Fibroblast of skin of back (primary cell): ENCODE data around the gene EBF3.
A peak's percentile ranks its signal among the peaks of the same experiment; 100 is the strongest.

Source experiments
- DNase-seq: peaks from one replicate; pipeline ENCODE4 v3.0.0-alpha.2; 2013

EBF3 gene

DNA sequence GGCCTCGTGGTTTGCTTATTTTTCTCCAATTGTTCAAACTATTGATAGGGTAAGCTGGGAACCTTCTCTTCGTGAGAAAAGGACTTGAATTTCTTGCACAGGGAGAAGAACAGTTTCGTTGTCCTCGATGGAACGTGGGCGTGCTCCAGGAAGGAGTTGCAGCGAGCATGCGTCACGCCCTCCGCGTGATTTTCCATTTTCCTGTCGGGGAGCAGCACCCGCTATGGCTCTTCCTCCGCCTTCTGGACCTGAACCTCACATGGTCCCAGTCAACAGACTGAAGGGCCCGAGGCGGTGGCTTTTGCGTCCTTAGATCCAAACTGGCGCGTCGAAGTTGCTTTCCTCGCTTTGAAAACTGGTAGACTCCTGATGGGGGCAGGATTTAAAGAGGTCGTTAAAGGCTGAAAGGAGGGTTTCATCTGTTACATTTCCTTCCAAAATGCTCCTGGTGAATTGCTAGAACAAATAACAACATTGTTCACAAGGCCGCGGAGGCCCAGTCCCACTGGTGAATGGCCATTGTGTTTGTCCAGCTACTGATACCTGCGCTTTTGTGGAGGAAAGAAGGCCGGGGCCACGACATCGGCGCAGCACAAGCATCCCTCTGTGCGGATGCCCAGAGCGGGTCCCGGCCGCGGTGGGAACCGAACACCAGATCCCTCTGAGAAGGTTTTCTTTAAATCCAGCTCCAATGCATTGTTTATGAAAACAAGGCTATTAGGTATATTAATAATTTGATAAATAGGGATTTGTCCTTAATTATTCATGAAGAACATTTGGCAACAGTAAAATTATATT is 75.9 kb downstream of the EBF3 start:
- DNase-seq = no peak

DNA sequence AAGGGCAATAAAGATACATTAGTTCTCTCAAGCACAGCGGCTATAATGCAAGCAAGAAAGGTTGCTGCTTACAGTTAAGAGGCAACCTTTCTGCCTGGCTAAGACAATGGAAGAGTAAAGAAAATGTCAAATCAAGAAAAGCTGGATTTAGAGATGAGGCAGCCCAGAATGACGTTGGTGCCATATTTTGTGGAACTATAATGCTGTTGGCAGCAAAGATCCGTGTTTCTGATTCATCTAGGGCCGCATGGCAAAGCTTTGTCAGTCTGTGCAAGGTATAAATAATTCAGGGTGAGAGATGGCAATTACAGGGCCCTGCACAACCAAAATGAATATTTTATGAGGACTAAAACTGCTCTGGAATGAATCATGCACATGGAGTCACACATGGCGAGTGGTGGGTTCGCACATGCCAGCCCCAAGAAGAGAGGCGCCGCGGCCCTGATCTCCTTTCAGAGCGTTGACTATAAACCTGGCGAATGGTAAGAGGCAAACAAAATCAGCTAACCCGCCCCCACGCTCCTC is 76.6 kb downstream of the EBF3 start:
- no peak for DNase-seq

DNA sequence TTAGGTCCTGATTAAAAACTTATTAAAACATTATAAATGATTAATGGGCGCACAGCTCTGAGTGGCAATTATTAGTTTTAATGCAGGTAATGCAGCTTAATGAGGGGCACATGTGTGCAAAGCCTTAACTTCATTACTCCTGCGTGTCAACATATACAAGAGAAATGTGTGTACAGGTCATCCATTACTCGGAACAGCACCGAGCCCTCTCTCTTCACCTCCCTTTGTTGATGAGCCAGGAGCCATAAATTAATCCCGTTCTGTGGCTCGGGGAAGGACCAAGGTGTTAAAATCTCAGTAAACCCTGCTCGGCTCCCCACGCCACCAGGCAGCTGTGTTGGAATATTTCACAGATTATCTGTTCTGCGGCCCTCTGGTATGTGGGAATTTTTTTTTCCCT is 77.8 kb downstream of the EBF3 start:
- no peak for DNase-seq

DNA sequence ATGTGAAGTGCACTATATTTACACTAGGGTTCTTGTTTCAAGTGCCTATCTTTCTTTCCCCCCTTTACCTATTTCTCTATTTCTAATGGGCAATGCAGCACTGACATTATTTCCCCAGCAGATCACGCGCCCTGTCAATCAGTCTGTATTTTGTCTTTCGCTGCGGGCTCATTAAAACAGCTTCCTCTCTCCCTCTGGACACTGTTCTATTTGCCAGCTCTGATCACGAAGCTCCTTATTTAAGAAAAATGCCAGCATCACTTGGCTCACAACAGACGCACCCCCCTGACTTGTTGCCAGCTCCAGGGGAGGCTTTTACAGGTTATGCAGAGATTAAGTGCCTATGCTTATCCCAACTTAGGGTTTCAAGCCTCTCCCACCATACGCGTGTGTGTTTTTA is 78.5 kb downstream of the EBF3 start:
- no peak for DNase-seq

DNA sequence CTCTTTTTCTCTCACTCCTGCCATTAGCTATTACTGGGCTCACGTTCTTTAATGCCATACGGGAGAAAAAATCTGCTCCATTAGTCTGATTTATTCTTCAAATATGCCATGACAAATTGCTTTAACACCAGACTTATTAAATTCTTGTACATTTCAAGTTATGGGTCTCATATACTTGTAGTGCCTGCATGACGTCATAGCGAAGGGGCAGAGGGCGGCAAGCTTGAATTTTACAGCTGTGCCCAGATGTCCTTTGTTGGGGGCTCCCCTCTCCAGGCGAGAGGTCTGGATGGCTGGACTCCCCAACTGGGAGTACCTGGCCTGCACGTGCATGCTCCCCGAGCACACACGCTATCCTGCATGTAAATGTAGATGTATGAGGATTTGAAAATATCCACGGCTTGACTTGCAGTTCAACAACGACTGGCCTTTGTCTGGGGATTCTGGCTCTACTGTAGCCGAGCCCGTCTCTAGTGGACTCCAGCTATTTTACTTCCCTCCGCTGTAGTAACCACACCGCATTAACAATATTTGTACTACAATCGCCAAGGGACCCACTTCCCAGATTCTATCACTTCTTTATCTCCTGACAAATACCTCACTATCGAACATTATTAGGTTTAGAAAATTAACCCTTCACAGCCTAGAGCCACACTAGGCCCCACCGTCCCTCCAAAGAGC is 79.5 kb downstream of the EBF3 start:
- no peak for DNase-seq

DNA sequence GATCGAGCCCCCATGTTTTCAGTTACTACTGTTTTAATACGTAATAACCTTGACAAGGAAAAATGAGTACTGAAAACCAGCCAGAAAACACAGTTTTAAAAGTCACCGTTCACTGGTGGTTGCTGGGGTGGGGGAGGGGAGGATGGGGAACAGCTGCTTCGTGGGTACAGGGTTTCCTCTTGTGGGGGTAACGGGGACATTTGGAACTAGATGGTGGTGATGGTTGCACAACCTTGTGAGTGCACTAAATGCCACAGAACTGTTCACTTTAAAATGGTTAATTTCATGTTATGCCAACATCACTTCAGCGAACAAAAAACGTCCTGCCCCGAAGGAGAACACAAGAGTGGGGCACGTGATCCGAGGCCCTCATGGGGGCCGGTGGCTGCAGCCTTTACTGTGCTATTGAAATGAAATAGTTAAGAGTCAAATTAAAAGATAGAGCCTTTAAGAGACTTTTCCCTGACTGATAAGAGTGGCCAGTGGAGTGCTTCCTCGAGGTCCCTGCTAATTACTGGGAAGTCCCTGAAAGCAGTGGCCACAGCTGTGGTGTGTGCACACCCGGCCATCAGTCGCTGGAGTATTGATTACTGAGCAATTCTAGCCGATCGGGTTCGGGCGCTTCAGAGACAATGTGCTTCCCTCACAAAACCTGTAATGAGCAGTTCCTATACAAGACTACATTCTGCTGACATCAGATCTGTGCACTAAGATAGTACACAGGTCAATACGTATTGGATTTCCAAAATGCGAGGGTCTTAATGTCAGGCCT is 80.3 kb downstream of the EBF3 start:
- DNase-seq = no peak

DNA sequence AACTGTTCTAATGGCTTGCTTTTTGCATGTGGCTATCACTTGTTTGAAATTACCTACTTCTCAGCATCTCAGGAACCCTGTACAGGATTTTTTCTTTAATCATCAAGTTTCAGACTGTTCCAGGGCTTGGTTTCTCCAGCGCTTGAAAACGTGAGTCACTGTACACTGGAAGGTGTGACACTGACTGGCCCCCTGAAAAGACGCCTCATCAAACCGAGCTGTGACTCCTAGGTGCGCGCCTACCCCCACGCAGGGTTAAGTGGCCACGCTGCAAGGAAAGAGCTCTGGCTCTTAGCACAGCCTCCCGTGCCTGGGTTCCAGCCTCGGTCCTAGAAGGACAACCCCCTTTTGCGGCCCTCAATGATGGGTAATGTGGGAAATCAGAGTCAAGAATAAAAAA is 81.0 kb downstream of the EBF3 start:
- no peak for DNase-seq

DNA sequence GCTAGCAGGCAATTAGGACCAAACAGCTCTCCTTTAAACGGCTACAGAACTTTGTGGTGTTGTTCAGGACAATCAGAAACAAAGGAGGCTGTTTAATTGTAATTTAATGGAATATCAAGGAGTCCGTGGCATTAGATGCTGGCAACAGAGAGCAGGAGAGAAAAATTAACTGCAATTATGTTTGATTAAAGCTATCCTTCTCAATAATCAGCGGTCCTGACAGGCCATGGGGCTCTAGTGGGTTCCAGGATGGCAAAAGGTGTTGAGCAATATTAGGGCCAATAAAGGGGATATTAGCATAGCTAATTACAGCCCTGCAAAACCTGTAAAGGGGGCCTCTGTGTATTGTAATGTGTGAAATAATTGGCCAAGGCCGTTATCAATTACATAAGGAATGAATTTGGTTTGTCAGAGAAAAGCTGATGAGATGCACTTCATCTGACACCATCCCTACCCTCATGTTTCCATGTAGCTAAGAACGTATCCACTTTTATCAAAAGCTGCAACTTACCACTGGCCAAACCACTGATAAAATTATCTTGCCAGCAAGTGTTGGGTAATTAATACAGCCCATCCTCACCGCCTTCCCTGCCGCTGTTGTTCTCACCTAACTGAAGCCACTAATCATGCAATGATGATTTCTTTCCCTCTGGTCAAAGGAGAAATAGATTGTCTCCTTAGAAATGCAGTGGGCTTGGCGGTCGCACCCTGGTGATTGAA is 81.6 kb downstream of the EBF3 start:
- no peak for DNase-seq

DNA sequence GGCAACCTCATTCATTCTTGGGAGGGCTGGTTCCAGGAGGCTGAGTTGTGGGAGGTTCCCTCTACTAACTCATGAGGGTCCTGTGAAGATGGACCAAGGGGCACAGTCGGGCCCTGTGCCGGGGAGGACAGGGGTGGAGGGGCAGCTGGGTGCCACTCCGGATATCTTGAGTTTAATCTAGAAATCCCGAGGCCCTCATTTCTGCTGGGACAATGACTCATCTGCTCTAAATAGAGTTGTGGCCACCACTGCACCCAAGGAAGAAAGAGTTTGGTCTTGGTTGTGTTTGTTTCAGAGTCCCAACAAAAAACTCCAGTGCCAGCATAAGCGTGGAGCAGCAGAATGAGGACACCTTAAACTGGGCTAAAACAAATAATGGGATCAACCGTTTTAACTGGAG is 82.4 kb downstream of the EBF3 start:
- no peak for DNase-seq

DNA sequence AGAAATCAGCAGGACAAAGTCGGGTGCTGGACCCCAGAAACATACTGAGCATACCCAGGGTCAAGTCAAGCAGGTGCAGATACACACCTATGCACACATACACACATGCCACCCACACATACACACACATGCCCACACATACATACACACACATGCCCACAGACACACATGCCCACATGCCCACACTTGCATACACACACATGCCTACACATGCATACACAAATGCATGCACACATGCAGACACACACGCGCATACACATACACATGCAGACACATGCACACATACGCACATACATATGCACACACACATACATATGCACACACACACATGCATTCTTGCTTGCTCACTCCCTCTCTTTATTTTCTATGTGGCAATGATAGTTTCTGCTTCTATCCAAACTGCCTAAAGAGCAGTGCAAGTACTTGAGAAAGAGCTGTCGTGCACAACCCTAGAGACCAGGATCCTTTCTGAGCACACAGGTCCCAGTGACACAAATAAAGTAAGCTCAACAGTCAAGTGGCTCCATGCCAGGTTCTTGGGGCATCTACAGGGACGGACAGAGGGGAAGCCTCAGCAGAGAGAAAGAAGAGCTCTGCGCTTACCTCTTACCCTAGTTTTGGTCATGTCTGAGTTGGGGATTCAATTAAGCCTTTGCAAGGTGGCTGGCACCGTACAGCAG is 83.7 kb downstream of the EBF3 start:
- DNase-seq = no peak

DNA sequence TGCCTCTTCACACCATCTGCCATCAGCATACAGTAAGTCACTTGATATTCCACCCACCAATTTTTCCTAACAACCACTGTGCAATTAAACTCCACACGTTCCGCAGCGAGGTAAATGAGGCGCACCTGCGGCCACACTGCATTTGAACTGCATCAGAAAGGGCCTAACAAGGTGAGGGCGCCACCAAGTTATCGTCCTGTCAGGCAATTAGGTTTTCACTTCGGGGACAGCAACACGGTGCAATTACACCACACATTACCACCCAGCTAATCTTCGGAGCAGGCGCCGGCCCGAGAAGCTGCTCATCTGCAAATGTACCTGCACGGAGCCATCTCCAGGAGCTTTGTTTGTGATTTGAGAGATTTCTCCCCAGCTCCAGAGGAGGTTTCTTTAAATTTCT is 84.4 kb downstream of the EBF3 start:
- DNase-seq = no peak

DNA sequence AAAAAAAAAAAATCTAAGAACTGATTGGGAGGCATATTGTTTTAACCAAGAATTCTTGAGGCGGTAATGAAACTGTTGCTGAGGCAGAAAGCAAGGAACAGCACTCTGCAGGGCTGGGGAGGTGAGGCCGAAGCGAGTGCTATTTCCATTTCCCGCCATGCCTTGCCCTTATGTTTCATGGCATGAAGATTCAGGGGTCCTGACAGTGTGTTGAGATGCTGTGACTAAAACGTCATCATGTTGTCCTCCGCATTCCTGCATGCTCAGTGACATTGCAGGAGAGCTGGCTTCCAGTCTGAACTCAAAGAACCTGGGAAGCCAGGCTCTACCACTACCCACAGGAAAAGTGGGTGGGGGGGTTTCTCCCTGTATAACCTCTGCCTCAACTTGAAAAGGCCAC is 85.2 kb downstream of the EBF3 start:
- no peak for DNase-seq

DNA sequence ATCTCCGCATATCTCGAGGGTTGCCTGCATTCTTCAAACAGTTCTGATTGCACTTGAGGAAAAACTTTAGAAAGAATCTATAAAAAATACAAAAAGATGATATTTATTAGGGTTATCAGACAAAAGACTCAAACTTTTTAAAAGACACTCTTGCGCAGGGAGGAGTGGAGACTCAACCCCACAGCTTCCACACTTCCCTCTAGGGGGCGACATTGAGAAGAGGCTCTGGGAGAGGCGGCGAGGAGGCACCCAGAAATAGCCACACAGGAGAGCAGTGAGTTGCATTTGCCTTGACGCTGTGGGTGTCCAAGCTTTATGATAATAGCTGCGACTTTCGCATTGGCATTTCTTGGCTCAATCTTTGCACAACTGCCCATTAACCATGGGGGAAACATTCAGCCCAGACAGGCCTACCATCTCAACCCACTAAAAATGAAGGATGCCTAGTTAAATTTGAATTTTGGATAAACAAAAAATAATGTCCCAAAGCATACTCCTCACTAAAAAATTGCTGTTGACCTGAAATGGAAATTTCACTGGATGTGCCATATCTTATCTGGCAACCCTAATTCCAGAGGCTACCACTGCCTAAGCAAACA is 86.2 kb downstream of the EBF3 start:
- DNase-seq = peak; percentile 8

DNA sequence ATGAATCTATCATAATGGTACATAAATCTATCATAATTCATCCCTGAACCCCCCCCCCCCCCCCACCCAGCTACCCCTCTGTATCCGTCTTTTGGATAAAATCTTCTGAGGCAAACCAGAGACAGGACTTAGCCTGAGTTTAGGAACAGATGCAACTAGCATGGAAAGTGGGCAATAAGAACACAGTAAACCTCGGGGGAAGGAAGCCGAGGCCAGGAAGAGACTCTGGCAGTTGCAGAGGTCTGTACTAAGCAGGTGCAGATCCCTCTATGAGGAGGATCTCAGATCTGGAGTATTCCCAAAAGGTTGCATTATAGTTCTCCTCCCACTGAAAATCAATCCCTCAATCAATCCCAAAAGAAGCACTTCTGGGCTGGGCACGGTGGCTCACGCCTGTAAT is 87.2 kb downstream of the EBF3 start:
- no peak for DNase-seq

DNA sequence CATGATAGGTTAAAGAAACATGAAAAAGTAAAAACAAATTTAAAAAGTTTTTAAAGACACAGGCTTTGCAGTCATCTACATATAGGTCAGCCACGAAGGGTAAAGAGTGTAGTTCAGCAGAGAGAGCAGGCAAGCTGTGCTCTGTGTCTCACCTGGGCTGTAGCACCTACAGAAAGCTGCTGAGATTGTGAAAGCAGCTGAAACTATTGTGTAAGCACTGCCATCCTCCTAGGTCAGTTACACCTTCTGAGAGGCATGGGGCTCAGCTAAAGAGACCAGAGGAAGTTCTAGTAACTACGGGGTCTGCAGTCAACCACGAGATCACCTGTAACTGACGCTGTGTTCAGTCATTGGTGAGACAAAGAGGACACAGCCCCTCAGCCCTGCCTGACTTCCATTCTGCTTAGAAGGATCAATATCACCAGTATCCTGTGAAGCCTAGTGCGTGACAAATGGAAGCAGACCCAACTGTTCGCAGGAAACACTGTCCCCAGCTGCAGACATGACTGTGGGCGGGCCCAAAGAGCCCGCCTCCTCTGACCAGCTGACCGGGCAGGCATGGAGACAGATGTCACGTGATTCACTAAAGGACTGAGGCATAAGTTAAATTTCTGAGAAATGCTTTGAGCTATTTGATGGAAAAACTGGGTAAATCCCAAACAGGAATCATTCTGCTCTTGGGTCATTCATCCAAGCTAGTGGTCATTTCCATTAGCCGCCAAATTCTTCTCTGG is 87.9 kb downstream of the EBF3 start:
- DNase-seq = no peak

DNA sequence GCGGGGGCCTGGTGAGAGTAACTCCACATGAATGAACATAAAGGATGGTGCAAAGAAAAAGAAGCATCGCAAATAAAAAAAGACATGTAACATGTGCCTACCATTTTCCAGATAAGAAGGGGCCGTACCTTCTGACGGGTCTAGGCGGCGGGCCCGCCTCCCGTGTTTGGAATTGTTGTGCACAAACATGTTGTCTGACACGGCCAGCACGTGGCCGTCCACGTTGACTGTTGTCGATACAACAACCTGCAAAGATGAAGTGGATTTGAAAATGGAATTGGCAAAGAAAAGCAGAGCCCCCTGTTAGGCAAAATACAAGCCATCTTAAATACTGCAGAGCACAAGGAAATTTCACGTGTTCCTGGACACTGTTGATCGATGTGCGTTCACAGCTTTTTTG is 90.7 kb downstream of the EBF3 start:
- DNase-seq = no peak

DNA sequence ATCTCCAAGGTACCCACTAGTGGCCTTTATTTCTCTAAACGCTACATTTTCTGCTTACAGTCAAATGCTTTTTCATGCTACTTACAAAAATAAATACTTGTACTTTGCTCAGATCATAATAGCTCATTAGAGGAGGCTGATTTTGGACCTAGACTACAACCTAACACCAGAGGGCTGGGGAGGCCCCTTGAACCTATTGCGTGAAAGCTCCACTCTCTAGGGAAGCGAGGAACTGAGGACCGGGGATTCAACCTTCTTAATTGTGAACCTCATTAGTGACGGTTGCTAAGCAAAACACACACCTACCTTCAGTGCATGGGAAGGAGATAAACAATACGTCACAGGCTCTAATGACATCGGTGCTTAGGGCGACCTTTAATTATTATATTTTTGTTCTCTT is 92.1 kb downstream of the EBF3 start:
- no peak for DNase-seq

DNA sequence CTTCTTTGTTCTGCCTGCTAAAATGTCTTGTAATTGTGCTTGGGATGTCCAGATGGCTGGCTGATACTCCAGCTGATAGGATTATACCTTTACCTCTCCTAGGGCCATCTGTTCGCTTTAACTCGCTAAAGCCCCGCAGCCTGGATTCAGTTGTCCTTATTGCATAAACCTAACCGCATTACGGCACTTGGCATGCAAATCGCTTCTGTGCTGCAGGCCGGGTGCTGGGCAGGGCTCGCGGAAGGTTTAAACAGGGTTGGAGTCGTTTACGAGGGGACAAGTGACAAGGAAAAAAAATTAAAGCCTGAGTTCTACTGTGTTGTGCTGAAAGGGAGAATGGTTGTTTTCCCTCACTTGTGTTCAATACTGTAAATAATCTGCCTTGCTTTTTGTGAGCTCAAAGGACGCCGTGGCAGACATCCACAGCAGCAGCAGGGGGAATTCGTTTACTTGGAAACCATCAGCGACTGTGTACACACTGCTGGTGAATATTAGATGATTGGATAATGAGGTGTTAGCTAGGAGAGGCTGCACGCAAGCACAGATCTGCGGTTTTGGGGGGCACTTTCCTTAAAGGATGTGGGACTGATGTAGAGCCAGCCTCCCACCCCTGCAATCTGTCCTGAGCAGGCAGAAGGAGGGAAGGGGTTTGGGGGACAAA is 93.0 kb downstream of the EBF3 start:
- DNase-seq = no peak

DNA sequence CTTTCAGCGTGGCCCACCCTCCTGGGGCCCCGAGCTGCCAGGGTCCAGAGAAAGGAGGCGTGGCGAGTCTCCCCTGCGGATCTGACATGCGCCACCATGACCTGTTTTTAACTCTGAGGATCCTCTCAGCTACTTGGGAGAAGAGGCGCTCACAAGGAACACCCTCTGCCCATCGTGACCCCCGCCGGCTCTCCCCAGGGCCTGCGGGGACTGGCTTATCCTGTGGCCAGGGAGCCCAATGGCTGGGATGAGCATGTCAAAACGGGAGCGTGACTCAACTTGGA is 93.7 kb downstream of the EBF3 start:
- DNase-seq = no peak

DNA sequence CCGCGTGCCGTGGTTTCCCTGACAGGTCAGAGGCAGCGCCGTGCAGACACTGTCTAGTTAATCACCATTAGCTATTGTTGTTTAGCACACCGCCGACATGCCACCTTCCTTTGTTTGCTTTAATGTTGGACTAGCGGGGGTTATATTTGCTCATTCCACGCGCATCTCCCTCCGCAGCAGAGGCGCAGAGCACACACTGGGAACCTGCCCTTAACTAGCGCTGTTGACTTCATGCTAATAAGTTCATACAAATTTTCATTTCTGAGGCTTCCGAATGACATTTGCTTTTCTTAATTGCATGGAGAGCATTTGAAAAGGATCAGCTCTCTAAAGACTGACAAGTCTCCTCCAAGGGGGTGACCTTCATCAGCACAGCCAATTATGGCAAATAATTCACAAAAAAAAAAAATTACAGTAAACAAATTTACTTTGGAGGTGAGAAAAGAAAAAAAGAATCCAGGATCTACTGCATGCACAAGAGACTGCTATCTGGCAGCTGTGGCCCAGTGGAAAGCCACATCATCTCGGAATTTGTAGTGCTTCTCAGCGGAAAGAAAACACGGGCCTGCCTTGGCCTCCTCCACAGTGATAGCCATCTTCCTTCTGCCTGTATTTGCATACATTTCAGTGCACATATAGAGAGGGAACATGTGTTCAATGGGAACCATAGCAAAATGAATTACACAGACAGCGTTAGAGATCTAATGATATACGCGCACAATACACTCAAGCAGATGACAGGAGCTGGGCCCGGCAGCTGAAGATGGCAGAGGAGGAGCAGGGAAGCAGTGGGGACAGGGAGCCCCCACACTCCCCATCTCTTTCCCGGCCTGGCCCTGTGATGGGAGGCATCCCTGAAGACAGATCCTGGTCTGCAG is 94.2 kb downstream of the EBF3 start:
- DNase-seq = no peak
